Measurements from ENCODE around the gene ERFL. TPM values are rescaled to one million over a fixed set of nuclear protein-coding genes. Genes with fewer than 3 reads are reported as not detected.

The ERFL gene
- total RNA-seq, 4 donors from 2014 or later, result 0.94 to 1.7 (median 1.7) TPM; not detected in 1

DNA sequence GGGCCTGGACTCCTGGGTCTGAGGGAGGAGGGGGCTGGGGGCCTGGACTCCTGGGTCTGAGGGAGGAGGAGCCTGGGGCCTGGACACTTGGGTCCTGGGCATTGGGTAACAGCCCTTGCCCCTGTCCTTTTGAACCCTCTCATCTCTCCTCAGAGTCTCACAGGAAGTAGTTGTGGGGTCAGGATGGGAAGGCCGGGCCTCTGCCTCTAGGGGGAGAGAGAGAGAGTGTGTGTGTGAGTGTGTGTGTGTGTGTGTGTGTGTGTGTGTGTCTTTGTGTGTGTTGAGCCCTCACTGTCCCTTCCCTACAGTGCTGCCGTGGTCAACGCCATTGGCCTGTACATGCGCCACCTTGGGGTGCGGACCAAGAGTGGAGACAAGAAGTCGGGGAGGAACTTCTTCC is 34.4 kb downstream of the ERFL start:
- no peaks in the 10 kb centered on the region for H3K9me3 ChIP-seq
- H3K4me1 ChIP-seq, result peaks cover 0 to 2% (median 0%) of the 10 kb centered on the region in 4 donors
- H3K36me3 ChIP-seq, result peaks cover 0 to 84% (median 0%) of the 10 kb centered on the region in 3 donors
- H3K27ac ChIP-seq, result no peak overlapping the region
- no peak overlapping the region for H3K4me3 ChIP-seq
- H3K27me3 ChIP-seq, result no peaks in the 10 kb centered on the region
- TF ChIP-seq POLR2A (IDR thresholded peaks at IDR 0.05), result no peak
- TF ChIP-seq CTCF (IDR thresholded peaks at IDR 0.05), result no peak
- DNase-seq, result no peak

- H3K9me3 ChIP-seq, result no peaks in the 10 kb centered on the region
- peak overlapping the region in 1 of 4 donors; percentile 42 for H3K27ac ChIP-seq
- H3K36me3 ChIP-seq, result peaks cover 0 to 78% (median 0%) of the 10 kb centered on the region in 3 donors
- DNase-seq, result no peak
- TF ChIP-seq CTCF (IDR thresholded peaks at IDR 0.05) (no peak), POLR2A (IDR thresholded peaks at IDR 0.05) (no peak)
- peaks cover 0 to 7% (median 3%) of the 10 kb centered on the region in 4 donors for H3K4me1 ChIP-seq
- no peaks in the 10 kb centered on the region for H3K27me3 ChIP-seq
- no peak overlapping the region for H3K4me3 ChIP-seq
Observed at GRCh38 chr19:41892173-41892902, 35.9 kb downstream of the ERFL start.

DNA sequence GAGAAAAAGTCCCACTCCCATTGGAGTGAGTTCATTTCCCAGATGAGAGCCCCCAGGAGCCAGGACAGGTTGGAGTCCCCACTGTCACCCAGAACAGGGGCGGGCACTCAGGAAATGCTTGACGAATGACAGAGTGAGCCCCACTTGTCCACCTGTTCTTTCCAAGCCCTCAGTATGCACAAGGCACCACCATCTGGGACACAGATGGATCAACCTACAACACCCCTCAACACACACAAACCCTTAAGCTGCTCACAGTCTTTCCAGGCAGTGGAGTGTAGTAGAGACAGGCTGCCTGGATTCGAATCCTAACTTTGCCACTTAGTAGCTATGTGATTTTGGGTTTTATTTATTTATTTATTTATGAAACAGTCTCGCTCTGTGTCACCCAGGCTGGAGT is 37.3 kb downstream of the ERFL start:
- DNase-seq, result no peak
- no peak overlapping the region for H3K4me3 ChIP-seq
- no peak overlapping the region for H3K27ac ChIP-seq
- H3K36me3 ChIP-seq, result peaks cover 0 to 66% (median 0%) of the 10 kb centered on the region in 3 donors
- TF ChIP-seq CTCF (IDR thresholded peaks at IDR 0.05) (no peak), POLR2A (IDR thresholded peaks at IDR 0.05) (no peak)
- H3K27me3 ChIP-seq, result no peaks in the 10 kb centered on the region
- H3K4me1 ChIP-seq, result peaks cover 0 to 20% (median 11%) of the 10 kb centered on the region in 4 donors
- no peaks in the 10 kb centered on the region for H3K9me3 ChIP-seq

DNA sequence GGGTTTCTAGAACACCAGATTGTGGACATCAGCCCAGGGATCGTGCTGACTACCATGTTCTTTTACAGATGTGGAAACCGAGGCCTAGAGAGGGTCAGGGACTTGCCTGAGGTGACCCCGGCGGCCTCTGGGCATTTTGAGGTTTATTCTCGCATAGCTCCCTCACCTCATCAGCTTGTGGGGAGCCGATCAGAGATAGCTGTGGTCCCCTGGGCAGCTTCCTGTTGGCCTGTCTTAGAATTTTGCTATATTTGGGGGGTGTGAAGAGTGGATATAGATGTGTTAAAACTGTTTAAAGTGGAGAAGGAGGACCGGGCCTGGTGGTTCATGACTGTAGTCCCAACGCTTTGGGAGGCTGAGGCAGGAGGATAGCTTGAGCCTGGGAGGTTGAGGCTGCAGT is 38.4 kb downstream of the ERFL start:
- H3K4me1 ChIP-seq, result peaks cover 0 to 31% (median 17%) of the 10 kb centered on the region in 4 donors
- TF ChIP-seq POLR2A (IDR thresholded peaks at IDR 0.05) (no peak), CTCF (IDR thresholded peaks at IDR 0.05) (no peak)
- H3K27ac ChIP-seq, result no peak overlapping the region
- H3K27me3 ChIP-seq, result no peaks in the 10 kb centered on the region
- peaks cover 0 to 55% (median 0%) of the 10 kb centered on the region in 3 donors for H3K36me3 ChIP-seq
- H3K9me3 ChIP-seq, result no peaks in the 10 kb centered on the region
- no peak for DNase-seq
- no peak overlapping the region for H3K4me3 ChIP-seq

- H3K27me3 ChIP-seq, result no peaks in the 10 kb centered on the region
- no peak overlapping the region for H3K4me3 ChIP-seq
- H3K4me1 ChIP-seq, result peaks cover 0 to 33% (median 19%) of the 10 kb centered on the region in 4 donors
- TF ChIP-seq CTCF (IDR thresholded peaks at IDR 0.05) (no peak), POLR2A (IDR thresholded peaks at IDR 0.05) (no peak)
- peak overlapping the region in 2 of 4 donors; percentile 60 to 98 for H3K27ac ChIP-seq
- peaks cover 0 to 46% (median 0%) of the 10 kb centered on the region in 3 donors for H3K36me3 ChIP-seq
- no peak for DNase-seq
- H3K9me3 ChIP-seq, result no peaks in the 10 kb centered on the region
Observed at GRCh38 chr19:41888926-41889325, 39.3 kb downstream of the ERFL start.

Data from Peyer's patch (tissue), 4 donors.